GM23248 (cell line): ENCODE results near the gene GULP1.

Source experiments
- EZH2 ChIP-seq: fragments of 200-600 bp; sonication (generic); IDR thresholded peaks from 2 replicates; pipeline ENCODE4 v1.6.1; 2018; ENCODE audit warnings: antibody characterized with exemption, mild to moderate bottlenecking; ENCODE audit not compliant: insufficient read depth, poor library complexity, severe bottlenecking
- EZH2phosphoT487 ChIP-seq: fragments of 200-600 bp; sonication (generic); IDR thresholded peaks from 2 replicates; pipeline ENCODE4 v1.6.1; 2018; ENCODE audit warnings: antibody characterized with exemption, moderate library complexity, mild to moderate bottlenecking, low read depth; ENCODE audit not compliant: insufficient read depth

GRCh38 chr2:188412190-188412589 lies 120.5 kb downstream of the GULP1 start:
- no peak for TF ChIP-seq EZH2
- no peak for TF ChIP-seq EZH2phosphoT487
